HepG2 (cell line): ENCODE measurements around the gene GMPR. TPM values are rescaled to one million over a fixed set of nuclear protein-coding genes. Genes with fewer than 3 reads are reported as not detected.

Experiments used
- BORCS8-MEF2B ChIP-seq: sonication (generic); formaldehyde crosslinking; IDR thresholded peaks from 2 replicates; pipeline ENCODE4 v1.8.0; 2022; ENCODE audit warnings: mild to moderate bottlenecking, missing genetic modification reagents
- RBM22 ChIP-seq: fragments of 200-400 bp; formaldehyde crosslinking; optimal IDR thresholded peaks from 2 replicates; pipeline ENCODE3; 2017; ENCODE audit warnings: mild to moderate bottlenecking, low read length, moderate library complexity
- ZNF589 ChIP-seq: sonication (generic); formaldehyde crosslinking; conservative IDR thresholded peaks from 2 replicates; pipeline ENCODE4 v1.8.0; 2022; ENCODE audit warnings: mild to moderate bottlenecking, moderate library complexity, missing genetic modification reagents
- polyA plus RNA-seq, 8 experiments: library from polyadenylated mRNA; depleted of rRNA in 3 of 8; stranded (reverse) in 7 of 8; unstranded in 1 of 8; fragments of >200 nt; fragmentation: Illumina TruSeq in 4 of 8; extraction: Trizol in 4 of 8; gene quantifications; 2 replicates each; pipeline versions ENCODE4 v1.2.1 to v1.2.3, GENCODE V29; 2011 to 2016; ENCODE audit warnings: low read depth in 4 of 8, missing spikeins in 1 of 8, mixed read lengths in 1 of 8; ENCODE audit not compliant: insufficient read depth in 1 of 8
- total RNA-seq, 5 experiments: library from RNA; depleted of rRNA; stranded (reverse); fragments of >200 nt; fragmentation: Illumina TruSeq; extraction: Trizol; gene quantifications; 2 replicates each; pipeline ENCODE4 v1.2.3, GENCODE V29; 2016; ENCODE audit warnings: low read depth in 1 of 5
- TF ChIP-seq, protein P1 (sequence below): sonication (generic); formaldehyde crosslinking; IDR thresholded peaks from 2 replicates; pipeline ENCODE4 v1.5.0; 2020; ENCODE audit warnings: missing genetic modification reagents
- TF ChIP-seq, protein P2 (sequence below): sonication (generic); formaldehyde crosslinking; IDR thresholded peaks from one replicate; pipeline ENCODE4 v1.5.1; 2020; ENCODE audit warnings: mild to moderate bottlenecking, missing genetic modification reagents; ENCODE audit errors: not compliant biosample characterization
- TF ChIP-seq, protein P3 (sequence below): sonication (generic); formaldehyde crosslinking; IDR thresholded peaks from 2 replicates; pipeline ENCODE4 v1.5.0; 2020; ENCODE audit warnings: missing genetic modification reagents, mild to moderate bottlenecking, borderline replicate concordance

GMPR gene
- total and polyA plus RNA-seq, 2 of the 13 experiments (the other 11 are each of a cell fraction or from before 2014, with no cell fraction given) = not detected

DNA sequence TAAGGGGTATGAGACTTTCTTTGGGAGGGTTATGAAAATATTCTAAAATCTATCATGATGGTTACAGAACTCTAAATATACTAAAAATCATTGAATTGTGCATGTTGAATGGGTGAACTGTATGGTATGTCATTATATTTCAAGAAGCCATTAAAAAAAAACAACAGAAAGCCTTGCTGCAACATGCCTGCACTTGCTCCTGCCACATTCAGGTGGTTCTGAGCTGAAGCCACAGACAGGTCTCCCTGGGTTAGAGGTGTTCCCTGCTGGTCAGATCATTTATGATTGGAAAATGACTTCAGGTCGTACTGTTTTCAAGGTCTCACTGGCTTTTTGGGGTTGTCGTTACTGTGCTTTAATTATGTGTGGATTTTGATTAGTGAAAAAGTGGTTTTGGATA lies 13.3 kb downstream of the GMPR start (continued):
- TF ChIP-seq, protein P1, sequence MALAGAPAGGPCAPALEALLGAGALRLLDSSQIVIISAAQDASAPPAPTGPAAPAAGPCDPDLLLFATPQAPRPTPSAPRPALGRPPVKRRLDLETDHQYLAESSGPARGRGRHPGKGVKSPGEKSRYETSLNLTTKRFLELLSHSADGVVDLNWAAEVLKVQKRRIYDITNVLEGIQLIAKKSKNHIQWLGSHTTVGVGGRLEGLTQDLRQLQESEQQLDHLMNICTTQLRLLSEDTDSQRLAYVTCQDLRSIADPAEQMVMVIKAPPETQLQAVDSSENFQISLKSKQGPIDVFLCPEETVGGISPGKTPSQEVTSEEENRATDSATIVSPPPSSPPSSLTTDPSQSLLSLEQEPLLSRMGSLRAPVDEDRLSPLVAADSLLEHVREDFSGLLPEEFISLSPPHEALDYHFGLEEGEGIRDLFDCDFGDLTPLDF (CRISPR knock-in tag) = no peak
- TF ChIP-seq, protein P2, sequence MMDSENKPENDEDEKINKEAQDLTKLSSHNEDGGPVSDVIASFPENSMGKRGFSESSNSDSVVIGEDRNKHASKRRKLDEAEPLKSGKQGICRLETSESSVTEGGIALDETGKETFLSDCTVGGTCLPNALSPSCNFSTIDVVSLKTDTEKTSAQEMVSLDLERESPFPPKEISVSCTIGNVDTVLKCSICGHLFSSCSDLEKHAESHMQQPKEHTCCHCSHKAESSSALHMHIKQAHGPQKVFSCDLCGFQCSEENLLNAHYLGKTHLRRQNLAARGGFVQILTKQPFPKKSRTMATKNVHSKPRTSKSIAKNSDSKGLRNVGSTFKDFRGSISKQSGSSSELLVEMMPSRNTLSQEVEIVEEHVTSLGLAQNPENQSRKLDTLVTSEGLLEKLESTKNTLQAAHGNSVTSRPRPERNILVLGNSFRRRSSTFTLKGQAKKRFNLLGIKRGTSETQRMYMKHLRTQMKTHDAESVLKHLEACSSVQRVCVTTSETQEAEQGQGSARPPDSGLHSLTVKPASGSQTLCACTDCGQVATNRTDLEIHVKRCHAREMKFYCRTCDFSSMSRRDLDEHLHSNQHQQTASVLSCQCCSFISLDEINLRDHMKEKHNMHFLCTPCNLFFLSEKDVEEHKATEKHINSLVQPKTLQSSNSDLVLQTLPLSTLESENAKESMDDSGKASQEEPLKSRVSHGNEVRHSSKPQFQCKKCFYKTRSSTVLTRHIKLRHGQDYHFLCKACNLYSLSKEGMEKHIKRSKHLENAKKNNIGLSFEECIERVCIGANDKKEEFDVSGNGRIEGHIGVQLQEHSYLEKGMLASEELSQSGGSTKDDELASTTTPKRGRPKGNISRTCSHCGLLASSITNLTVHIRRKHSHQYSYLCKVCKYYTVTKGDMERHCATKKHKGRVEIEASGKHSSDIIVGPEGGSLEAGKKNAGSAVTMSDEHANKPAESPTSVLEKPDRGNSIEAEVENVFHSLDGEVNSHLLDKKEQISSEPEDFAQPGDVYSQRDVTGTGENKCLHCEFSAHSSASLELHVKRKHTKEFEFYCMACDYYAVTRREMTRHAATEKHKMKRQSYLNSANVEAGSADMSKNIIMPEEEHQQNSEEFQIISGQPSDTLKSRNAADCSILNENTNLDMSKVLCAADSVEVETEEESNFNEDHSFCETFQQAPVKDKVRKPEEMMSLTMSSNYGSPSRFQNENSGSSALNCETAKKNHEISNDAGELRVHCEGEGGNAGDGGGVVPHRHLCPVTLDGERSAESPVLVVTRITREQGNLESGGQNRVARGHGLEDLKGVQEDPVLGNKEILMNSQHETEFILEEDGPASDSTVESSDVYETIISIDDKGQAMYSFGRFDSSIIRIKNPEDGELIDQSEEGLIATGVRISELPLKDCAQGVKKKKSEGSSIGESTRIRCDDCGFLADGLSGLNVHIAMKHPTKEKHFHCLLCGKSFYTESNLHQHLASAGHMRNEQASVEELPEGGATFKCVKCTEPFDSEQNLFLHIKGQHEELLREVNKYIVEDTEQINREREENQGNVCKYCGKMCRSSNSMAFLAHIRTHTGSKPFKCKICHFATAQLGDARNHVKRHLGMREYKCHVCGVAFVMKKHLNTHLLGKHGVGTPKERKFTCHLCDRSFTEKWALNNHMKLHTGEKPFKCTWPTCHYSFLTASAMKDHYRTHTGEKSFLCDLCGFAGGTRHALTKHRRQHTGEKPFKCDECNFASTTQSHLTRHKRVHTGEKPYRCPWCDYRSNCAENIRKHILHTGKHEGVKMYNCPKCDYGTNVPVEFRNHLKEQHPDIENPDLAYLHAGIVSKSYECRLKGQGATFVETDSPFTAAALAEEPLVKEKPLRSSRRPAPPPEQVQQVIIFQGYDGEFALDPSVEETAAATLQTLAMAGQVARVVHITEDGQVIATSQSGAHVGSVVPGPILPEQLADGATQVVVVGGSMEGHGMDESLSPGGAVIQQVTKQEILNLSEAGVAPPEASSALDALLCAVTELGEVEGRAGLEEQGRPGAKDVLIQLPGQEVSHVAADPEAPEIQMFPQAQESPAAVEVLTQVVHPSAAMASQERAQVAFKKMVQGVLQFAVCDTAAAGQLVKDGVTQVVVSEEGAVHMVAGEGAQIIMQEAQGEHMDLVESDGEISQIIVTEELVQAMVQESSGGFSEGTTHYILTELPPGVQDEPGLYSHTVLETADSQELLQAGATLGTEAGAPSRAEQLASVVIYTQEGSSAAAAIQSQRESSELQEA (CRISPR knock-in tag) = no peak
- TF ChIP-seq BORCS8-MEF2B (CRISPR knock-in tag) (no peak), ZNF589 (CRISPR knock-in tag) (no peak), RBM22 (no peak)
- TF ChIP-seq, protein P3, sequence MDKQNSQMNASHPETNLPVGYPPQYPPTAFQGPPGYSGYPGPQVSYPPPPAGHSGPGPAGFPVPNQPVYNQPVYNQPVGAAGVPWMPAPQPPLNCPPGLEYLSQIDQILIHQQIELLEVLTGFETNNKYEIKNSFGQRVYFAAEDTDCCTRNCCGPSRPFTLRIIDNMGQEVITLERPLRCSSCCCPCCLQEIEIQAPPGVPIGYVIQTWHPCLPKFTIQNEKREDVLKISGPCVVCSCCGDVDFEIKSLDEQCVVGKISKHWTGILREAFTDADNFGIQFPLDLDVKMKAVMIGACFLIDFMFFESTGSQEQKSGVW (CRISPR knock-in tag) = no peak
